ENCODE data around the gene CHP1.
"Not testable (repeated sequence)": the region's sequence is repeated elsewhere in the genome, so short reads cannot be mapped to it uniquely, and the experiment has no call there.

CHP1 gene

DNA sequence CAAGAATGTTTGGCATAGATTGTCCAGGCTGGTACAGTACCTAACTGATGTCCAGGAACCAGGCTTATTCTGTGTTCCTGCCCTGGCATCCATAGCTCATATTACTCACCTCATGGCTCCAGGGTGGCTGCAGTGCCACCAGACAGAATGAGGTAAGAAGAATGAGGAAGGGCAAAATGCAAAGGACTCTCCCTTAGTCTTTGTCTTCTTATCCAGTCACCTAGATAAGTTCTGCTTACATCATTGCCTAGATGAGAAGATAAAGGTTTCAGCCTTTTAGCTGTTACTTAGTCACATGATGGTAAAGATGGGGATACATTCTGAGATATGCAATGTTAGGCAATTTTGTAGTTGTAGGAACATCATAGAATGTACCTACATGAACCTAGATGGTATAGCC is 45.8 kb downstream of the CHP1 start:
- H3K36me3 Mint-ChIP-seq (ENCODE audit: low read depth), result peaks cover 24% of the 10 kb centered on the region
- no peaks in the 10 kb centered on the region for H3K27me3 Mint-ChIP-seq (ENCODE audit: low read depth)
- H3K9me3 Mint-ChIP-seq, result no peaks in the 10 kb centered on the region
- H3K4me1 Mint-ChIP-seq (ENCODE audit: low read depth), result peaks cover 6% of the 10 kb centered on the region
- H3K27ac Mint-ChIP-seq, result no peak overlapping the region
- H3K4me3 Mint-ChIP-seq, result no peak overlapping the region

DNA sequence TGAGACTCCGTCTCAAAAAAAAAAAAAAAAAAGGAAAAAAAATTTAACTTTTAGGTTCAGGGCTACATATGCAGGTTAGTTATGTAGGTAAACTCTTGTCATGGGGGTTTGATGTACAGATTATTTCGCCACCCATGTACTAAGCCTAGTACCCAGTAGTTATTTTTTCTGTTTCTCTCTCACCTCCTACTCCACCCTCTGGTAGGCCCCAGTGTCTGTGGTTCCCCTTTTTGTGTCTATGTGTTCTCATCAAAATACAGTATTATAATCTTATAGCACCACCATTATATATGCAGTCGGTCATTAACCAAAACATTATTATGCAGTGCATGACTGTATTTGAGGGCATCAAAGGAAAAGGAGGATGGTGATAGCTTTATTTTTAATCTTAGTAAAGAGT is 47.3 kb downstream of the CHP1 start:
- Mint-ChIP-seq H3K27me3 (ENCODE audit: low read depth) (no peaks in the 10 kb centered on the region), H3K36me3 (ENCODE audit: low read depth) (peaks cover 24% of the 10 kb centered on the region), H3K27ac (no peak overlapping the region), H3K4me1 (ENCODE audit: low read depth) (peaks cover 14% of the 10 kb centered on the region), H3K9me3 (no peaks in the 10 kb centered on the region), H3K4me3 (no peak overlapping the region)

DNA sequence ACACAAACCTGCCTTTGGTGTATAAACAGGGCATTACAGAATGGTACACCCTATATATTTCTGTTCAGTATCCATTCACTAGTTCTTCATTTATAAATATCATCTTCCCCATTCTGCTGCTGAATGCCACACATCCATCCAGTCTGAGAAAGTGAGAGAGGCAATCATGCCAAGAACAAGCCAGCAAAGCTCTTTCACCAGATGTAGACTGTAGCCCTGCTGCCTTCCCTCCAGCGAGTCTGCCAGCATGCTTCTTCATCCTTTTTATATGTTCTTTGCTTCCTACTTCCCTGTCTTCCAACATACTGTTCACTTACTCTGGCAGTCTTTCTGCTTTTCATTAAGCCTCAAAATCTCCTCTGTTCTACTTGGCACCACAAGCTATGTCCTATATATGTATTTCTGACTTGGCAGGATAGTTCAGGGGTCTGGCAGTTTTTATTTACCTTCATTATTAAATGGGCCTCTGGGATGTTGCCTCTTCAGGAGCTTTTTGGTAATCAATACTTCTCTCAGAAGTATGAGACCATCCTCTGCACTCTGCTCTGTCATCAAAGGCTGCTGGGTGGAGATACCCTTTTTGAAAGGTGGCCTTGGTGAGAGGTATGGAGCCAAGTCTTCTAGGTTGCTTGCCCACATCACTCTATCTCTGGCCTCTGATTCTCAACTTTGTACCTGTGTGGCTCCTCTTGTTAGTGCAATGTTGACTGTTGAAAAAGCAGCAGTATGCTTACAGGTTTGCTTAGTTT is 48.6 kb downstream of the CHP1 start:
- no peaks in the 10 kb centered on the region for H3K9me3 Mint-ChIP-seq
- H3K27ac Mint-ChIP-seq, result no peak overlapping the region
- peaks cover 20% of the 10 kb centered on the region for H3K4me1 Mint-ChIP-seq (ENCODE audit: low read depth)
- no peaks in the 10 kb centered on the region for H3K27me3 Mint-ChIP-seq (ENCODE audit: low read depth)
- H3K4me3 Mint-ChIP-seq, result no peak overlapping the region
- H3K36me3 Mint-ChIP-seq (ENCODE audit: low read depth), result peaks cover 24% of the 10 kb centered on the region

DNA sequence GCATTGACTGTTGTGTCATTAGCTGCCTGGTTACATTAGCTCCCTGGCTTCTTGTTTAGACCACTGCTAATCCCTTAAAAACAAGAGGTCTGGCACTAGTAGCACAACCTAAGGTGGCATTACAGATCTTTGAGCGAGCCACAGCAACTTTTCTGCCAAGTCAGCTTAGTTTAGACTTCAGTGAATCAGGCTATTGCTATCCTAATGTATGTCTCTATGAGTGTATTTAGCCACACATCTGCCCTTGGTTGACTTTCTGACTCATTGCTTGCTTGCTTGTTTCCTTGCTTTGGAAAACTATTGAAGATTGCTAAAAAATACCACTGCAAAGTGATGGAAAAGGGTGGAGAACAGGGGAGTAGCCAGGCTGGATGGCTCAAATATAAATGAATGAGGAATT is 50.2 kb downstream of the CHP1 start:
- peaks cover 6% of the 10 kb centered on the region for H3K9me3 Mint-ChIP-seq
- no peak overlapping the region for H3K4me3 Mint-ChIP-seq
- no peak overlapping the region for H3K27ac Mint-ChIP-seq
- H3K27me3 Mint-ChIP-seq (ENCODE audit: low read depth), result no peaks in the 10 kb centered on the region
- H3K4me1 Mint-ChIP-seq (ENCODE audit: low read depth), result peaks cover 33% of the 10 kb centered on the region
- peaks cover 36% of the 10 kb centered on the region for H3K36me3 Mint-ChIP-seq (ENCODE audit: low read depth)

DNA sequence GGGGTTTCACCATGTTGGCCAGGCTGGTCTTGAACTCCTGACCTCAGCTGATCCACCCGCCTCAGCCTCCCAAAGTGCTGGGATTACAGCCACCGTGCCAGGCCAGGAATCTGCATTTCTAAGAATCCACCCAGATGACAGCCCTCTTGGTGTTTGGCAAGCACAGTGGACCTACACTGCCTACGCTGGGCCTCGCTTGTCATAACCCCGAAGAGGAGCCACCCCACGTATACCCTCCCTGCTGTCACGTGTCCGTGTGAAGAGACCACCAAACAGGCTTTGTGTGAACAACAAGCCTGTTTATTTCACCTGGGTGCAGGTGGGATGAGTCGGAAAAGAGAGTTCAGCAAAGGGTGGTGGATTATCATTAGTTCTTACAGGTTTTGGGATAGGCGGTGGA is 51.4 kb downstream of the CHP1 start:
- H3K27ac Mint-ChIP-seq, result peak overlapping the region; percentile 94
- not testable (repeated sequence) for H3K9me3 Mint-ChIP-seq; H3K27me3 Mint-ChIP-seq (ENCODE audit: low read depth)
- peaks cover 33% of the 10 kb centered on the region for H3K4me1 Mint-ChIP-seq (ENCODE audit: low read depth)
- H3K36me3 Mint-ChIP-seq (ENCODE audit: low read depth), result peaks cover 44% of the 10 kb centered on the region
- peak overlapping the region; percentile 99 for H3K4me3 Mint-ChIP-seq

DNA sequence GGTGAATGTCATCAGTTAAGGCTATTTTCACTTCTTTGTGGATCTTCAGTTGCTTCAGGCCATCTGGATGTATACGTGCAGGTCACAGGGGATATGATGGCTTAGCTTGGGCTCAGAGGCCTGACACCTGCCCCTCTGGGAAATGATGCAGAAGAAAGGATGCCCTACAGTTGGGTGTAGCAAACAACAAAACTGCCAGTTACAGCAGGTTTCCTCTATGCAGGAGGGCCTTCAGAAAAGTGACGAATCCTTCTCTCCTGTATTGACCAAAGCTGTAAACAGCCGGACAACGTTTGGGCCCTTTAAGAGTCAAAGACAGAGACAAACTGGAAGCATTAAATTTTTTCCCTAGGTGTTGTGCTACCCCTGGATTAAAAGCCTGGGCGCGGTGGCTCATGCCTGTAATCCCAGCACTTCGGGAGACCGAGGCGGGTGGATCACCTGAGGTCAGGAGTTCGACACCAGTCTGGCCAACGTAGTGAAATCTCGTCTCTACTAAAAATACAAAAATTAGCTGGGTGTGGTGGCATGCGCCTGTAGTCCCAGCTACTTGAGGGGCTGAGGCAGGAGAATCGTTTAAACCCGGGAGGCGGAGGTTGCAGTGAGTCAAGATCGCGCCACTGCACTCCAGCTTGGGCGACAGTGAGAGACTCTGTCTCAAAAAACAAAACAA is 52.0 kb downstream of the CHP1 start:
- Mint-ChIP-seq H3K4me1 (ENCODE audit: low read depth) (peaks cover 34% of the 10 kb centered on the region), H3K4me3 (peak overlapping the region; percentile 99)
- not testable (repeated sequence) for H3K27me3 Mint-ChIP-seq (ENCODE audit: low read depth)

DNA sequence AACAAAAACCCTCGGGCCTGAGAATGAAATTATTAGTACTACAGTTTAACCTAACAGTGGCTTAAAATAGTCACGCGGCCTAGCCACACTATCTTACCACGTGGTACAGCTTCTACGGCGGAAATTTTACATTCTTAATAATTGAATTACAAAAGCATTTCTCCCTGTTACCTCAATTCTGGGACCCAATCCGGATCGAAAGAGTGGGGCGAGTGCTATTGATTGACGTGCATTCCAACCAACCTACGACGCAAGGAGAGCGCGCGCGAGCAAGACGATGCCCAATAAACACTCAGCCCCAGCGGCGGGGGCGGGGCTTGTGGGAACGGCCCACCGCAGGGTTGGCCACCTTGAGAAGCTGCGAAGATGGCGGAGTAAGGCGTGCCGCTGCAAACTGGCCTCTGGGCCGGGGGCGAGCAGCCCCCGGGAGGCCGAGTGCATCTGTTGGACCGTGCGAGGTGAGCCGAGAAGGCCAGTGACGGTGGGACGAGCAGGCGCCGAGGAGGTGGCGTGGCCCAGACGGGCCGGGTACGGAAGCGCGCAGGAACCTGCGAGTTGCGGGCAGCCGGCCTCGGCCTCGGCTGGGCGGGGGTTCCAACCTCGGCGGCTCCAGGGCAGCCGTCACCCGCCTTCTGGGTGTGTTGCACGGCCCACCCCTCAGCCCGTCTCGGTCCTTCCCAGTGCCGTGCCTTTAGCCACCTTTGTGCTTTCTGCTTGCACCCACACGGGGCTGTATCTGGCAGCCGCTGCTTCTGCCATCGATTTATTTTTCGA is 52.8 kb downstream of the CHP1 start:
- peaks cover 42% of the 10 kb centered on the region for H3K4me1 Mint-ChIP-seq (ENCODE audit: low read depth)
- H3K27me3 Mint-ChIP-seq (ENCODE audit: low read depth), result no peaks in the 10 kb centered on the region
- peak overlapping the region; percentile 94 for H3K27ac Mint-ChIP-seq
- H3K4me3 Mint-ChIP-seq, result peak overlapping the region; percentile 99
- peaks cover 6% of the 10 kb centered on the region for H3K9me3 Mint-ChIP-seq
- H3K36me3 Mint-ChIP-seq (ENCODE audit: low read depth), result peaks cover 53% of the 10 kb centered on the region

More for the DNA sequence above, 52.0 kb downstream of the CHP1 start:
- H3K27ac Mint-ChIP-seq, result peak overlapping the region; percentile 94
- H3K36me3 Mint-ChIP-seq (ENCODE audit: low read depth), result peaks cover 48% of the 10 kb centered on the region
- not testable (repeated sequence) for H3K9me3 Mint-ChIP-seq

DNA sequence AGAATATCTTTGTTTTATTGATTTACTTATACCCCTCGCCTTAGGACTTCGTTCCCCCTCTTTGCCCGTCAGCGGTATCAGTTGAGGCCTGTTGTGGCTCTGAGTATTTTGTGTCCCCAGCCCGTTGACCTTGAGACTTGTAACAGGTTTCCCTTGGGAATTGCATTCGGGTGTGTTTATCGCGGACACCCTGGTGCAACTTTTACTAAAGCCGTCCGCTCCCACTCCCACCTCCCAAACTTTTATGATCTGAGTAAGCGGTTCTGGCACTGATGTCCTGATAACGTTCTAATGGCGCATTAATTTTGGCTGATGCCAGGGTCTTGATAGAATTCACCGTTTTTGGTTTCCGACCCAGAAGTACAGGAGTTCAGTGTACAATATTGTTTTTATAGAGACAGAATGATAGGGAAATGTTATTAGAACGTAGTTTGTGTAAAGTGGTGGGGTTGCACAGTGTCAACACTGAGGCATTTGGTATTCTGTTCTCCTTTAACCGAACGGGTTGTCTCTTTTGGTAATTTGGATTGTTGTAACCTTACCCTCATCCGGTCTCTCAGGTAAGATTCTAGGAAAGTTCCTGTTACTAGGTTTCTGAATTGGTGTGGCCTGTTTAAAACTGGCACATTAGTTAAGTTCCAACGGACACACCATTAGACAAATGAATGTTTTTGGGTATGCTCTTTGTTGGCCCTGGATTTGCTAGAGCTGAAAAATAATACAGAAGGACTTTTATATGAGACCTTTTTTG is 53.5 kb downstream of the CHP1 start:
- Mint-ChIP-seq H3K4me1 (ENCODE audit: low read depth) (peaks cover 44% of the 10 kb centered on the region), H3K27me3 (ENCODE audit: low read depth) (no peaks in the 10 kb centered on the region)

DNA sequence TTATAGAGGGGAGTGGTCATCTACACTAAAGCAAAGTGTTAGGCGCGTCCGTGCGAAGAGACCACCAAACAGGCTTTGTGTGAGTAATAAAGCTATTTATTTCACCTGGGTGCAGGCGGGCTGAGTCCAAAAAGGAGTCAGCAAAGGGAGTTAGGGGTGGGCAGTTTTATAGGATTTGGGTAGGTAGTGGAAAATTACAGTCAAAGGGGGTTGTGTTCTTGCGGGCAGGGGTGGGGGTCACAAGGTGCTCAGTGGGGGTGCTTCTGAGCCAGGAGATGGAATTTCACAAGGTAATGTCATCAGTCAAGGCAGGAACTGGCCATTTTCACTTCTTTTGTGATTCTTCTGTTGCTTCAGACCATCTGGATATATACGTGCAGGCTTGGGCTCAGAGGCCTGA is 54.2 kb downstream of the CHP1 start:
- Mint-ChIP-seq H3K27me3 (ENCODE audit: low read depth) (no peaks in the 10 kb centered on the region), H3K4me3 (peak overlapping the region; percentile 99), H3K36me3 (ENCODE audit: low read depth) (peaks cover 43% of the 10 kb centered on the region), H3K9me3 (peaks cover 6% of the 10 kb centered on the region), H3K4me1 (ENCODE audit: low read depth) (peaks cover 44% of the 10 kb centered on the region), H3K27ac (peak overlapping the region; percentile 92)

More for the DNA sequence above, 53.5 kb downstream of the CHP1 start:
- H3K27ac Mint-ChIP-seq, result peak overlapping the region; percentile 92
- H3K36me3 Mint-ChIP-seq (ENCODE audit: low read depth), result peaks cover 48% of the 10 kb centered on the region
- H3K4me3 Mint-ChIP-seq, result peak overlapping the region; percentile 99
- peaks cover 6% of the 10 kb centered on the region for H3K9me3 Mint-ChIP-seq

DNA sequence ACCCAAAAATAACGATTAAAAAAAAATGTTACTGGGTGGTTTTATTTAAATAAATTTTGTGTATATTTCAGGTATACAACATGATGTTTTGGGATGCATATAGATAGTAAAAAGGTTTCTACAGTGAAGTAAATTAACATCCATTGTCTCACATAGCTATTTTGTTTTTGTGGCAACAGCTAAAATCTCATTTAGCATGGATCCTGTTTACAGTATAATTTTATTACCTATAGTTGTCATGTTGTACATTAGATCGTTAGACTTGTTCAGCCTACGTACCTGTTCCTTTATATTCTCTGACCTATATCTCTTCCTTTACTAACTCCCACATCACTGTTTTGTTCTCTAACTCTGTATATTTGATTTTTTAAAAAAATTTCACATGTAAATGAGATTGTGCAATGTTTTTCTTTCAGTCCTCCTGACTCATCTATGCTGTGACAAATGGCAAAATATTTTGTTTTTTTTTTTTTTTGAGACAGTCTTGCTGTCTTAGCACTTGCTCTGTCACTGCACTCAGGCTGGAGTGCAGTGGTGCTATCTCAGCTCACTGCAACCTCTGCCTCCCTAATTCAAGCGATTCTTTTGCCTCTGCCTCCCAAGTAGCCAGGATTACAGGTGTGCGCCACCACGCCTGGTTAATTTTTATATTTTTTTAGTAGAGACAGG is 55.7 kb downstream of the CHP1 start:
- Mint-ChIP-seq H3K9me3 (peaks cover 6% of the 10 kb centered on the region), H3K4me1 (ENCODE audit: low read depth) (peaks cover 47% of the 10 kb centered on the region), H3K27me3 (ENCODE audit: low read depth) (no peaks in the 10 kb centered on the region), H3K27ac (peak overlapping the region; percentile 49), H3K36me3 (ENCODE audit: low read depth) (peaks cover 50% of the 10 kb centered on the region), H3K4me3 (peak overlapping the region; percentile 71)

DNA sequence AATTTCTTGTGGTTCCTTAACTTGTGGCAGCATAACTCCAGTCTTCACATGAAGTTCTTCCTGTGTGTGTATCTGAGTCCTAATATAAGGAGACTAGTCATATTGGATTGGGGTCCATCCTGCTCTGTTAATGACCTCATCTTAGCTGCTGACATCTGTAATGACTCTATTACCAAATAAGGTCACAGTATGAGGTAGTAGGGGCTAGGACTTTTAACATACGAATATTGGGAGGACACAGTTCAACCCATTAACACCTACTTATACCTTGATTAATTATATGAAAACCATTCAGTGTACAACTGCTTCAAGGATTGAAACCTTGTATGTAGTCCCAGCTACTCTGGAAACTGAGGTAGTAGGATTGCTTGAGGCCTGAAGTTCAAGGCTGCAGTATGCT is 57.4 kb downstream of the CHP1 start:
- Mint-ChIP-seq H3K27me3 (ENCODE audit: low read depth) (no peaks in the 10 kb centered on the region), H3K27ac (no peak overlapping the region), H3K9me3 (peaks cover 6% of the 10 kb centered on the region), H3K36me3 (ENCODE audit: low read depth) (peaks cover 52% of the 10 kb centered on the region), H3K4me3 (no peak overlapping the region), H3K4me1 (ENCODE audit: low read depth) (peaks cover 40% of the 10 kb centered on the region)

DNA sequence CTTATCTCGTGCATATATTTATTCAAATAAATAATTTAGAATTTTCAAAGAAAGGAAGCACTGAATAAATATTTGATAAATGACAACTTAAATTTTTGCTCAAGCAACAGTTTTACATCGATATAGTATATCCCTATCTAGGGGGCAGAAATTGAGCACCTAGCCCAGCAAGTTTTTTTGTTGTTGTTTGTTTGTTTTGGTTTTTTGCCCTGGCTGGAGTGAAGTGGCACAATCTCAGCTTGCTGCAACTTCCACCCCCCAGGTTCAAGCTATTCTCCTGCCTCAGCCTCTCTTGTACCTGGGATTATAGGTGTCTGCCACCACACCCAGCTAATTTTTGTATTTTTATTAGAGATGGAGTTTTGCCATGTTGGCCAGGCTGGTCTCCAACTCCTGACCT is 58.9 kb downstream of the CHP1 start:
- H3K27me3 Mint-ChIP-seq (ENCODE audit: low read depth), result no peaks in the 10 kb centered on the region
- peaks cover 39% of the 10 kb centered on the region for H3K4me1 Mint-ChIP-seq (ENCODE audit: low read depth)
- H3K36me3 Mint-ChIP-seq (ENCODE audit: low read depth), result peaks cover 50% of the 10 kb centered on the region
- no peak overlapping the region for H3K27ac Mint-ChIP-seq
- no peak overlapping the region for H3K4me3 Mint-ChIP-seq
- peaks cover 6% of the 10 kb centered on the region for H3K9me3 Mint-ChIP-seq

DNA sequence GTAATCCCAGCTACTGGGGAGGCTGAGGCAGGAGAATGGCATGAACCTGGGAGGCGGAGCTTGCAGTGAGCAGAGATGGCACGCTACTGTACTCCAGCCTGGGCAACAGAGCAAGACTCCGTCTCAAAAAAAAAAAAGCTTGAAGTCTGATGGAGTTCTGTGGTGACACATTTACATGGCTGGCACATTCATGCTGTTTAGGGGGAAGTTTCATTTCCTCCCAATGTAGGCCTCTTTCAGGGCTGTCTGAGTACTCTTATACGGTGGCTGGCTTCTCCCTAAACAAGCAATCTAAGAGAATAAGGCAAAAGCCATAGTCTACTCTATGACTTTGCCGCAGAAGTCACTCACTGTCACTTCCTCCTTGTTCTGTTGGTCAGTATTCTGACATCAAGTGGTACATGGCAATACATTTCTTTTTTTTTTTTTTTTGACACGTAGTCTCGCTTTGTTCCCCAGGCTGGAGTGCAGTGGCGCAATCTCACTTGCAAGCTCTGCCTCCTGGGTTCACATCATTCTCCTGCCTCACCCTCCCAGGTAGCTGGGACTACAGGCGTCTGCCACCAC is 60.1 kb downstream of the CHP1 start:
- no peak overlapping the region for H3K27ac Mint-ChIP-seq
- H3K4me3 Mint-ChIP-seq, result no peak overlapping the region

More for the DNA sequence above, 60.1 kb downstream of the CHP1 start:
- H3K4me1 Mint-ChIP-seq (ENCODE audit: low read depth), result peaks cover 35% of the 10 kb centered on the region
- H3K9me3 Mint-ChIP-seq, result no peaks in the 10 kb centered on the region
- no peaks in the 10 kb centered on the region for H3K27me3 Mint-ChIP-seq (ENCODE audit: low read depth)
- H3K36me3 Mint-ChIP-seq (ENCODE audit: low read depth), result peaks cover 45% of the 10 kb centered on the region

Data from T-helper 1 cell treated with Interleukin-12 subunit alpha and Interleukin-12 subunit beta and Interleukin-4 antibody, amounts not matched to agents 30 μg/mL and 1 μg/mL, for 36 hours (primary cell).